Measurements from ENCODE around the gene HCAR3.

- TF ChIP-seq POLR2A (IDR thresholded peaks at IDR 0.05; ENCODE audit: low read depth, low read length) (no peak), POLR2AphosphoS5 (IDR thresholded peaks at IDR 0.05; ENCODE audit: low read depth, low read length) (no peak)
Measured at GRCh38 chr12:122684297-122684813, 32.3 kb downstream of the HCAR3 start.
